T-helper 2 cell treated with Interferon-gamma antibody and Interleukin-4, amounts not matched to agents 5 μg/mL and 100 μg/mL, for 36 hours (primary cell): ENCODE measurements around the gene LRRC8B.
A peak's percentile ranks its signal among the peaks of the same experiment; 100 is the strongest.

Source experiments
- DNase-seq: peaks from one replicate; pipeline ENCODE4 v3.0.0; 2021; ENCODE audit warnings: low spot score
- H3K27ac Mint-ChIP-seq: one replicate; pipeline ENCODE4 v1.8.0; 2021; ENCODE audit warnings: mild to moderate bottlenecking, mixed read lengths
- H3K27me3 Mint-ChIP-seq: one replicate; pipeline ENCODE4 v1.8.0; 2021; ENCODE audit warnings: low read depth, mixed read lengths
- H3K36me3 Mint-ChIP-seq: one replicate; pipeline ENCODE4 v1.8.0; 2021; ENCODE audit warnings: low read depth, mixed read lengths
- H3K4me1 Mint-ChIP-seq: one replicate; pipeline ENCODE4 v1.8.0; 2021; ENCODE audit warnings: low read depth, mixed read lengths
- H3K4me3 Mint-ChIP-seq: one replicate; pipeline ENCODE4 v1.8.0; 2022; ENCODE audit warnings: mild to moderate bottlenecking, moderate library complexity, mixed read lengths
- H3K9me3 Mint-ChIP-seq: one replicate; pipeline ENCODE4 v1.8.0; 2021; ENCODE audit warnings: mixed read lengths

The LRRC8B gene

GRCh38 chr1:89640440-89640839, 115.8 kb downstream of the LRRC8B start:
- H3K4me3 Mint-ChIP-seq, result no peak overlapping the region
- no peak for DNase-seq
- no peaks in the 10 kb centered on the region for H3K27me3 Mint-ChIP-seq
- peaks cover 62% of the 10 kb centered on the region for H3K36me3 Mint-ChIP-seq
- H3K4me1 Mint-ChIP-seq, result peaks cover 66% of the 10 kb centered on the region
- H3K9me3 Mint-ChIP-seq, result peaks cover 13% of the 10 kb centered on the region
- H3K27ac Mint-ChIP-seq, result no peak overlapping the region

GRCh38 chr1:89641781-89642180, 117.2 kb downstream of the LRRC8B start:
- Mint-ChIP-seq H3K4me3 (no peak overlapping the region), H3K4me1 (peaks cover 54% of the 10 kb centered on the region)

GRCh38 chr1:89643577-89643976, 118.9 kb downstream of the LRRC8B start:
- Mint-ChIP-seq H3K27ac (peak overlapping the region; percentile 31), H3K27me3 (no peaks in the 10 kb centered on the region), H3K4me3 (no peak overlapping the region), H3K36me3 (peaks cover 61% of the 10 kb centered on the region), H3K9me3 (peaks cover 30% of the 10 kb centered on the region), H3K4me1 (peaks cover 43% of the 10 kb centered on the region)
- no peak for DNase-seq

More at GRCh38 chr1:89641781-89642180, 117.2 kb downstream of the LRRC8B start:
- Mint-ChIP-seq H3K9me3 (peaks cover 24% of the 10 kb centered on the region), H3K36me3 (peaks cover 64% of the 10 kb centered on the region), H3K27me3 (no peaks in the 10 kb centered on the region), H3K27ac (peak overlapping the region; percentile 52)
- no peak for DNase-seq

DNA sequence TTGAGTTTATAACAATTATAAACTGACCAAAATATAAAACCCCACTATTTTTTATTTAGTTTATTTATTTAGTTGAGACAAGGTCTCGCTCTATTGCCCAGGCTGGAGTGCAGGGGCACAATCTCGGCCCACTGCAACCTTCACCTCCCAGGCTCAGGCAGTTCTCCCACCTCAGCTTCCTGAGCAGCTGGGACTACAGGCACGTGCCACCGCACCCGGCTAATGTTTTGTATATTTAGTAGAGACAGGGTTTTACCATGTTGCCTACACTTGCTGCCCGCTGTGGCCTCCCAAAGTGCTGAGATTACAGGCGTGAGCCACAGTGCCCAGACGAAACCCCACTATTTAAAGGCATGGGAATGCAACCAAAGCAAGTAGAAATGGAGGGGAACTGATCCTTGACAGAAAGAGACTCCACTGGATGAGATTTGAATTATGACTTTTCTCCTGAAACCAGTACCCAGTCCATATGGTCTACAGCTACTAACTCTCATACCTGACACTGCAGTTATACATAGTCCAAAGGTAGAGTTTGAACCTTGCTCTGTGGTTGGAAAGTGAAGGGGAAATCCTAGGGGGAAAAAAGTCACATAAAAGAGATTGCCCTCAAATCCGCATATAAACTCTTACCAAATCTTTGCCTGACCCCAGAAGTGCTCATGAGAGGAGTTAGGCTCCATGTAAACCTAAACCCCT, 119.6 kb downstream of the LRRC8B start:
- no peak overlapping the region for H3K4me3 Mint-ChIP-seq
- H3K27me3 Mint-ChIP-seq, result no peaks in the 10 kb centered on the region
- peaks cover 46% of the 10 kb centered on the region for H3K4me1 Mint-ChIP-seq
- DNase-seq, result no peak
- peaks cover 30% of the 10 kb centered on the region for H3K9me3 Mint-ChIP-seq
- H3K27ac Mint-ChIP-seq, result no peak overlapping the region
- H3K36me3 Mint-ChIP-seq, result peaks cover 62% of the 10 kb centered on the region

DNA sequence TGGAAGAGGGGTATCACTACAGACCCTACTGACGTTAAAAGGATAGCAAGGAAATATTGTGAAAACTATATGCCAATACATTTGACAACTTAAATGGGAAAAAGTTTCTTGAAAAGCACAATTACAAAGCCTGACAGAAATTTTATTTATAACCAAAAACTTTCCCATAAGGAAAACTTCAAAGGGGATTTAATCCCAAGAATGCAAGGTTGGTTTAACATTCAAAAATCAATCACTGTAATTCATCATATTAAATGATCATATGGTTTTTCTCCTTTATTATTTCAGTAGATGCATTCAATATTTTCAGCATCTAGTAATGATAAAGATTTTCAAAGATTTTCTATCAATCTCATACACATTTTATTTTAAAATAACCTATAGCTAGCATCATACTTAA, 121.6 kb downstream of the LRRC8B start:
- Mint-ChIP-seq H3K27me3 (no peaks in the 10 kb centered on the region), H3K4me3 (no peak overlapping the region), H3K36me3 (peaks cover 67% of the 10 kb centered on the region), H3K4me1 (peaks cover 53% of the 10 kb centered on the region), H3K9me3 (peaks cover 30% of the 10 kb centered on the region), H3K27ac (no peak overlapping the region)
- no peak for DNase-seq
